ENCODE results near the gene CYP2J2.
A peak's percentile ranks its signal among the peaks of the same experiment; 100 is the strongest.

DNA sequence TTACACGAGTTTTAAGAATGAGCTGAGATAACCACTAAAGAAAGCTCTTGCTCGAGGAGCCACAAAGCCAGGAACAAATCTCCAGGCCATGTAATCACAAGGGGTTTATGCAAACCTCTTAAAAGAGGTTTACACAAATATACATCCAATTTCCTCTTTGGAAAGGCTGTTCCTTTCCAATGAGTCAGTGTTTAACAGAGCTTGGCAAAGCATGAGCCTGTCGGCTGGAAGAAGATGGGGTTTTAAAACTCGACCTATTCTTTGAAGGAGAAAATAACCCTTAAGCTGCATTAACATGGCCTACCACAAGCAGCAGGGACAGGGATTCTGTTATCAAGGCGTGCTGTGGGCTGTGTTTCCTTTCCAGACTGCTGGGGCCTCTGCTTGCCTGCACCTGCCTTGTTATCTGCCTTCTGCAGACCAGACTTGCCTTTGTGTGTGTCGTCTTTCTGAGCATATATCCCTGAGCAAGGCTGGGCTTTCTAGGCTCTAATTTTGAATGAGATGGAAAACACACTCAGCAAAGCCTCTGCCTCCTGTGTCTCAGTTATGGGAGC, 40.6 kb upstream of the CYP2J2 start:
- TF ChIP-seq POLR2AphosphoS5 (IDR thresholded peaks at IDR 0.05) (peak; percentile 81), POLR2A (IDR thresholded peaks at IDR 0.05) (no peak)
- TF ChIP-seq, protein P1, sequence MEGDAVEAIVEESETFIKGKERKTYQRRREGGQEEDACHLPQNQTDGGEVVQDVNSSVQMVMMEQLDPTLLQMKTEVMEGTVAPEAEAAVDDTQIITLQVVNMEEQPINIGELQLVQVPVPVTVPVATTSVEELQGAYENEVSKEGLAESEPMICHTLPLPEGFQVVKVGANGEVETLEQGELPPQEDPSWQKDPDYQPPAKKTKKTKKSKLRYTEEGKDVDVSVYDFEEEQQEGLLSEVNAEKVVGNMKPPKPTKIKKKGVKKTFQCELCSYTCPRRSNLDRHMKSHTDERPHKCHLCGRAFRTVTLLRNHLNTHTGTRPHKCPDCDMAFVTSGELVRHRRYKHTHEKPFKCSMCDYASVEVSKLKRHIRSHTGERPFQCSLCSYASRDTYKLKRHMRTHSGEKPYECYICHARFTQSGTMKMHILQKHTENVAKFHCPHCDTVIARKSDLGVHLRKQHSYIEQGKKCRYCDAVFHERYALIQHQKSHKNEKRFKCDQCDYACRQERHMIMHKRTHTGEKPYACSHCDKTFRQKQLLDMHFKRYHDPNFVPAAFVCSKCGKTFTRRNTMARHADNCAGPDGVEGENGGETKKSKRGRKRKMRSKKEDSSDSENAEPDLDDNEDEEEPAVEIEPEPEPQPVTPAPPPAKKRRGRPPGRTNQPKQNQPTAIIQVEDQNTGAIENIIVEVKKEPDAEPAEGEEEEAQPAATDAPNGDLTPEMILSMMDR (IDR thresholded peaks at IDR 0.05): no peak

All from prostate gland (tissue), 2 donors.